Esophagus squamous epithelium (tissue), 4 donors: Measurements from ENCODE around the gene CELF2.

Experiments
- CTCF ChIP-seq, 6 experiments: fragments of 450-650 bp in 4 of 6; fragments of 200-600 bp in 2 of 6; sonication (generic) in 2 of 6; IDR thresholded peaks; one replicate each; pipeline ENCODE4 v1.5.1; 2016 to 2019; ENCODE audit warnings: antibody characterized with exemption in 6 of 6, mild to moderate bottlenecking in 4 of 6, moderate library complexity in 4 of 6
- POLR2A ChIP-seq, 4 donors: fragments of 450-650 bp; IDR thresholded peaks; one replicate each; pipeline ENCODE4 v1.6.1; 2017; ENCODE audit warnings: antibody characterized with exemption in 4 of 4, mild to moderate bottlenecking in 4 of 4, moderate library complexity in 3 of 4

GRCh38 chr10:11237571-11237970 is 219.9 kb downstream of the CELF2 start:
- TF ChIP-seq CTCF (IDR thresholded peaks at IDR 0.05) (no peak), POLR2A (IDR thresholded peaks at IDR 0.05) (no peak)
